Measurements from ENCODE around the gene HOXA6.

GRCh38 chr7:27191161-27191731, 43.7 kb upstream of the HOXA6 start:
- TF ChIP-seq CTCF (IDR thresholded peaks at IDR 0.05; ENCODE audit: low read depth, low read length, missing input control) (no peak), MAX (IDR thresholded peaks at IDR 0.05) (no peak), GABPA (IDR thresholded peaks at IDR 0.05 in 1 of 2, conservative IDR thresholded peaks at IDR 0.05 in 1 of 2) (no peak), RAD21 (IDR thresholded peaks at IDR 0.05) (no peak), HNF4A (conservative IDR thresholded peaks at IDR 0.05) (no peak), SP1 (IDR thresholded peaks at IDR 0.05) (no peak), FOXA2 (IDR thresholded peaks at IDR 0.05) (no peak)
- TF ChIP-seq, protein P1, sequence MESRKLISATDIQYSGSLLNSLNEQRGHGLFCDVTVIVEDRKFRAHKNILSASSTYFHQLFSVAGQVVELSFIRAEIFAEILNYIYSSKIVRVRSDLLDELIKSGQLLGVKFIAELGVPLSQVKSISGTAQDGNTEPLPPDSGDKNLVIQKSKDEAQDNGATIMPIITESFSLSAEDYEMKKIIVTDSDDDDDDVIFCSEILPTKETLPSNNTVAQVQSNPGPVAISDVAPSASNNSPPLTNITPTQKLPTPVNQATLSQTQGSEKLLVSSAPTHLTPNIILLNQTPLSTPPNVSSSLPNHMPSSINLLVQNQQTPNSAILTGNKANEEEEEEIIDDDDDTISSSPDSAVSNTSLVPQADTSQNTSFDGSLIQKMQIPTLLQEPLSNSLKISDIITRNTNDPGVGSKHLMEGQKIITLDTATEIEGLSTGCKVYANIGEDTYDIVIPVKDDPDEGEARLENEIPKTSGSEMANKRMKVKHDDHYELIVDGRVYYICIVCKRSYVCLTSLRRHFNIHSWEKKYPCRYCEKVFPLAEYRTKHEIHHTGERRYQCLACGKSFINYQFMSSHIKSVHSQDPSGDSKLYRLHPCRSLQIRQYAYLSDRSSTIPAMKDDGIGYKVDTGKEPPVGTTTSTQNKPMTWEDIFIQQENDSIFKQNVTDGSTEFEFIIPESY (IDR thresholded peaks at IDR 0.05): no peak
- TF ChIP-seq, protein P2, sequence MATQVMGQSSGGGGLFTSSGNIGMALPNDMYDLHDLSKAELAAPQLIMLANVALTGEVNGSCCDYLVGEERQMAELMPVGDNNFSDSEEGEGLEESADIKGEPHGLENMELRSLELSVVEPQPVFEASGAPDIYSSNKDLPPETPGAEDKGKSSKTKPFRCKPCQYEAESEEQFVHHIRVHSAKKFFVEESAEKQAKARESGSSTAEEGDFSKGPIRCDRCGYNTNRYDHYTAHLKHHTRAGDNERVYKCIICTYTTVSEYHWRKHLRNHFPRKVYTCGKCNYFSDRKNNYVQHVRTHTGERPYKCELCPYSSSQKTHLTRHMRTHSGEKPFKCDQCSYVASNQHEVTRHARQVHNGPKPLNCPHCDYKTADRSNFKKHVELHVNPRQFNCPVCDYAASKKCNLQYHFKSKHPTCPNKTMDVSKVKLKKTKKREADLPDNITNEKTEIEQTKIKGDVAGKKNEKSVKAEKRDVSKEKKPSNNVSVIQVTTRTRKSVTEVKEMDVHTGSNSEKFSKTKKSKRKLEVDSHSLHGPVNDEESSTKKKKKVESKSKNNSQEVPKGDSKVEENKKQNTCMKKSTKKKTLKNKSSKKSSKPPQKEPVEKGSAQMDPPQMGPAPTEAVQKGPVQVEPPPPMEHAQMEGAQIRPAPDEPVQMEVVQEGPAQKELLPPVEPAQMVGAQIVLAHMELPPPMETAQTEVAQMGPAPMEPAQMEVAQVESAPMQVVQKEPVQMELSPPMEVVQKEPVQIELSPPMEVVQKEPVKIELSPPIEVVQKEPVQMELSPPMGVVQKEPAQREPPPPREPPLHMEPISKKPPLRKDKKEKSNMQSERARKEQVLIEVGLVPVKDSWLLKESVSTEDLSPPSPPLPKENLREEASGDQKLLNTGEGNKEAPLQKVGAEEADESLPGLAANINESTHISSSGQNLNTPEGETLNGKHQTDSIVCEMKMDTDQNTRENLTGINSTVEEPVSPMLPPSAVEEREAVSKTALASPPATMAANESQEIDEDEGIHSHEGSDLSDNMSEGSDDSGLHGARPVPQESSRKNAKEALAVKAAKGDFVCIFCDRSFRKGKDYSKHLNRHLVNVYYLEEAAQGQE (IDR thresholded peaks at IDR 0.05): no peak
